NCI-H774 (cell line): Measurements from ENCODE around the gene RNASET2.

ENCODE experiments used
- DNase-seq: peaks from one replicate; lab custom pipeline; 2025; lab: John Stamatoyannopoulos, UW

Gene RNASET2

DNA sequence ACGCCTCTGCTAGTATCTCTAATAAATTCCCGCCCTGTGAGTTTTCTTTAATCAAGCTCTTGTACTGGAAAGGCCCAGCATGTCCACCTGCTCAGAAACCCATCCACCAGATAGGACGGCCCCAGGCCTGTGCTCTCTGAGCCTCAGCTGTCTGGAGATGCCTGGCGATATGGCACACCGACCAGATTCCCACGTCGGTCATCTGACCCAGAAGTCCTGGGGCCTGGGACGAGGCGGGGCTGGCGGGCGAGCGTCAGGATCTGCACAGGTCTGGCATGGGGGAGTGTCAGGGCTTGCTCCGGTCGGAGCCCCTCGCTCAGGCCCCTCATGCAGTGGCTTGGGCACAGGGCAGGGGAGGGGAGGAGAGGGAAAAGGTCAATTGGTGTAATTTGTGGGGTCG lies 10.2 kb downstream of the RNASET2 start:
- no peak for DNase-seq

DNA sequence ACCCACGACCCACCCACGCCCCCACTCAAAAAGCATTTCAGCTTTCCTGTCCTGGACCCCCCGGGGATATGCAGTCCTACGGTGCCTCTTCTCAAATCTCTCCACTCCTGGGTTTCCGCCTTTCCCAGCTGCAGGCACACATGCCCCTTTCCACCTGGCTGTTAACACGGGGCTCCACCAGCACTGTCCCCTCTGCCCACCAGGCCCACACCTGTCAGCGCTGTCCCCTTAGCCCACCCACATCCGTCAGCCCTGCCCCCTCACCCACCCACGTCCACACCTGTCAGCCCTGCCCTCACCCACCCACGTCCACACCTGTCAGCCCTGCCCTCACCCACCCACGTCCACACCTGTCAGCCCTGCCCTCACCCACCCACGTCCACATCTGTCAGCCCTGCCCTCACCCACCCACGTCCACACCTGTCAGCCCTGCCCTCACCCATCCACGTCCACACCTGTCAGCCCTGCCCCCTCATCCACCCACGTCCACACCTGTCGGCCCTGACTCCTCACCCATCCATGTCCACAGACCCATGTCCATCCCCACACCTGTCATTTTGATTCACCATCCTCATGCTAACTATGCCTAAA lies 11.6 kb downstream of the RNASET2 start:
- DNase-seq = no peak

DNA sequence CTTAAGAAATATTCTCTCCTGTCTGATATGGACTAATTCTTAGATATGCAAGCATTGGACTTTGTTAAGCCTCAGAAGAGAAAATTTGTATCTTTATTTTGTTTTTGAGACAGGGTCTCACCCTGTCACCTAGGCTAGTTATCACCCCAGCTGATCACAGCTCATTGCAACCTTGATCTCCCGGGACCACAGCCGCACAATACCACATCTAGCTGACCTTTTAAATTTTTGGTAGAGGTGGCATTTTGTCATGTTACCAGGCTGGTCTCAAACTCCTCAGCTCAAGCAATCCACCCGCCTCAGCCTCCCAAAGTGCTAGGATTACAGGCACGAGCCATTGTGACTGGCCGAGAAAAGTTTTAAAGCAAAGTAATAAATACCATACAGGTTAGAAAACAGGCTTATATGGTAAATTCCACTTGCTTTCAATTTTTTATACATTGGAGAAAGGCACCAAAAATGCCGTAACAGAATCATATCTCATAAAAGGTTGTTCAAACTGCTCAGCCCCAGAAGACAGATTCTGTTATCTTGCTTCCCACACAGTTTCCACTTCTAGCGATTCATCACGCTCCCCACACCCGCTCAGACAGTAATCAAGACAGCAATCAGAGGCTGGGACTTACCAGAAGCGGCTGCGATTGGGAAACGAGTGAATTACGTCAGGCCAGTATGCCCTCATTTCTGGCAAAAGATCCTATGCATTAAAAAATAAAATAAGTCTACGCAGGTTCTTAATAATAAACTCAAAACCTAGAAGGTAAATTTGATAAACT lies 13.8 kb downstream of the RNASET2 start:
- DNase-seq = no peak

DNA sequence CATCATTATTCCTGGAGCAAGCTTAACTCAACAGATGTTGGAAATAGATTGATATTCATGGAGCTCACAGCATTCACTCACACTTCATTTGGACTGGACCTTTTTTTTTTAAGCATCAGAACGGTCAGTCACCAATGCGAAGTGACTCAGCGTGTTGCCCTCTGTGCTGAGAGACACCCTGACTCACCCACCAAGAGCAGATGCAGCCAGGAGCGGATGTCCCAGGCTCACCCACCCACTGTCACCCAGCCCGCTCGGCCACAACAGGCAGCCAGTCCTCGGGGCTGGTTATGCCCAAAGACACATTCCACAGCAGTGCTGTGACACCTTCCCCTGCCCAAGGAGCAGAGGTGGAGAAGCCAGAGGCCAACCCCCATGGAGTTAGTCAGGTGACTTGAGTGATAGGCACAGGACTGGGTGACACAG lies 15.7 kb downstream of the RNASET2 start:
- no peak for DNase-seq

DNA sequence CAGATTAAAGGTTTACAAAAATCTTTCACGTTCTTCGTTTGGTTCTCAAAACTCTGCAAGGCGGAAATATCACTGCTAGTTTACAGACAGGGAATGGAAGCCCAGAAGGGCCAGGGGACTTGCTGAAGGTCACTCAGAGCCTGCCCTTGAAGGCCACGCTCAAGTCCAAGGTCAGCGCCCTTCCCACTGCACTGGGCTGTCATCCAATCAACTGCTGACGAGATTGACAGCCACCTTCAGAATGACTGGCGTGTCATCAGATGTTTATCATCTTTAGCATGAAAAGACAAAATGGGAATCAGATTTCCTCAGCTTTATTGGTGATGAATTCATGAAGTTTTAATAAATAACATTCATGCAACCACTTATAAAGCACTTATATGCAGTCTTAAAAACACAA lies 16.5 kb downstream of the RNASET2 start:
- DNase-seq = no peak

DNA sequence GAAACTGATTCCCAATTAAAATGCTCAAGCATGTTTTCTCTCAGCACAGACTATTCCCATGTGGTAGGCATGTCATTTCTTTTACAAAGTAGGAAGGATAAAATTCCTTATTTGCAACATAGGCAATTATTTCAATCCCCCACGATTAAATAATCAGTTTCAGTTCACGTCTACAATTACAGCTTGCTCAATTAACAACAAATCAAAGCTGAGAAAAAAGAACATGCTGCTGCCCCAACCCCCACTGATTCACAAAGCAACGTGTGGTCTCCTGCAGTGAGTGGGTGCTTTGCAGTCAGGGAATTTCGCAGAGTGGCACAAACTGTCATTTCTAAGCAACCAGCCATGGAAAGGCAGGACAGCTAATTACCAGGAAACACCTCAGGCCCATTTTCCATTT lies 17.0 kb downstream of the RNASET2 start:
- no peak for DNase-seq

GRCh38 chr6:166938704-166939103 lies 17.6 kb downstream of the RNASET2 start:
- no peak for DNase-seq

GRCh38 chr6:166938150-166938549 lies 18.2 kb downstream of the RNASET2 start:
- no peak for DNase-seq

GRCh38 chr6:166937746-166938145 lies 18.6 kb downstream of the RNASET2 start:
- no peak for DNase-seq

GRCh38 chr6:166936079-166936787 lies 20.1 kb downstream of the RNASET2 start:
- DNase-seq = no peak

DNA sequence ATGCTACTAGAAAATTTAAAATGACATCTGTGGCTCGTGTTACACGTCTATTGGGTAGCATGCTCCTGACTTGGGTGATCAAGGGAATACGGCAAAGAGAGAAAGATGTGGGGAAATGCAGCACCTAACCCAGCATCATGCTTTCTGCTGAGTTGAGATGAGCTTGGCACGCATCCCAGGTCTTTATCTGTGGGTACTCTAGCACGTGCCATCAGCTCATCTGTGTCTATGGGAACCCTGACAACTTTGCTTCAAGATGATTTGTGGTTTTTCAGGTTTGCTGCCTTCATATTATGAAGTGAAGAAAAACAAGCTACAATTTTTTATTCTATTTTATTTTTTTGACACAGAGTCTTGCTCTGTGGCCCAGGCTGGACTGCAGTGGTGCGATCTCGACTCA lies 21.0 kb downstream of the RNASET2 start:
- DNase-seq = no peak

DNA sequence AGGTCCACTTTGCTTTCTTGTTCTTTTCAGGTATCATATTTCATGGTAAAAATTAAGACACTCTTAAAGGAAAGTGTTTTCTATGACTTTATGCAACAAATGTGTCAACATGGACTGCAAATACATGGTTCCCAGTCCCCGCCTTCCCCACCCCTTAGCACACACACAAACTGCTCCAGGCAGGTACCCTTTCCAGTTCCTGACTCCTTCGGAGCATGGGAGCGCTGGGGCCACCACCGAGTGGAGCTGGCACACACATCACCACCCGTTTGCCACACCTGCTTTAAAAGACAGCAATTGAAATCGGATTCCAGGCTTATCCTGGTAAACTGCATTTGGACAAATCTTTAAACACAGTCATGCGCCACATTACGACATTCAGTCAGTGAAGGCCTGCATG lies 22.2 kb downstream of the RNASET2 start:
- no peak for DNase-seq

DNA sequence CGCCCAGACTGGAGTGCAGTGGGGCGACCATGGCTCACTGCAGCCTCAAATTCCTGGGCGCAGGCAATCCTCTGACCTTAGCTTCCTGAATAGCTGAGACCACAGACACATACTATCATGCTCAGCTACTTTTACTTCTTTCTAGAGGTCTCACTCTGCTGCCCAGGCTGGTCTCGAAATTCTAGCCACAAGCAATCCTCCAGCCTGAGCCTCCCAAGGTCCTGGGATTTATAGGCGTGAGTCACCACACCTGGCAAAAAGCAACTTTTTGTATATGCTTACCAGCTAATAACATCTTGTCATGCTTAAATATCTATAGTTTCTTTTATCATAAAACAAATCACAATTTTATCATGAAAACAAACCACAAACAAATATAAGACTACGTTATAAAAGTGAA lies 23.0 kb downstream of the RNASET2 start:
- no peak for DNase-seq

DNA sequence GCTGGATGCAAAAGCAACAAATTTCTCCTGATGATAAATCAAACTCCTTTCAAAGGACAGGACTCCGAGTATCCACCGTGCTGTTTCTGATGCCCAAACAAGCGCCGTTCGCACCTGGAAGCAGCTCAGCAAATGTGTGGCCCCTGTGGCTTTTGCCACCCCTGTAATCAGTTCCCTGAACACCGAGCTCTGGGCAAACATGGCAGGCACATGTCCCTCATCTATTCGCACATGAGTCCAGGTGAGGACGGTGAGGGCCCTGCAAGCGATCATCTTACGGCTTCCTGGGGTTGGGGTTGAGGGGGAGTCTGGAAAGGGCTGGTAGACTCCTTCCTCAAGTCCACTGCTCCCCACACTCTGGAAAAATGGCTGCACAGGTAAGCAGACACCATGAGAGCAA lies 23.7 kb downstream of the RNASET2 start:
- DNase-seq = no peak

- no peak for DNase-seq
Measured at GRCh38 chr6:166932116-166932515, 24.2 kb downstream of the RNASET2 start.

- no peak for DNase-seq
Measured at GRCh38 chr6:166931426-166931970, 24.9 kb downstream of the RNASET2 start.

DNA sequence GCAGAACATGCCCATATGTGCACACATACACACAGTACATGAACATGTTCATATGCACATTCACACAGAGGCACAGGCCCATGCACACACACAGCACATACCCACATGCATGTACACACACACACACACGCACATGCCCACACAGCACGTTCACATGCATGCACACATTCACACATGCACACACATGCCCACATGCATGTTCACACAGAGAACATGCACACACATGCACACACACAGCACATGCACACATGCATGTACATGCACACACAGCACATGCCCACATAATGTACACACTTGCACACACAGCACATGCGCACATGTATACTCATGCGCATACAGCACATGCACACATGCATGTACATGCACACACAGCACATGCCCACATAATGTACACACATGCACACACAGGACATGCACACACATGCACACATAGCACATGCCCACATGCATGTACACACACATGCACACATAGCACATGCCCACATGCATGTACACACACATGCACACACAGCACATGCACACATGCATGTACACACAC lies 25.9 kb downstream of the RNASET2 start:
- DNase-seq = no peak

DNA sequence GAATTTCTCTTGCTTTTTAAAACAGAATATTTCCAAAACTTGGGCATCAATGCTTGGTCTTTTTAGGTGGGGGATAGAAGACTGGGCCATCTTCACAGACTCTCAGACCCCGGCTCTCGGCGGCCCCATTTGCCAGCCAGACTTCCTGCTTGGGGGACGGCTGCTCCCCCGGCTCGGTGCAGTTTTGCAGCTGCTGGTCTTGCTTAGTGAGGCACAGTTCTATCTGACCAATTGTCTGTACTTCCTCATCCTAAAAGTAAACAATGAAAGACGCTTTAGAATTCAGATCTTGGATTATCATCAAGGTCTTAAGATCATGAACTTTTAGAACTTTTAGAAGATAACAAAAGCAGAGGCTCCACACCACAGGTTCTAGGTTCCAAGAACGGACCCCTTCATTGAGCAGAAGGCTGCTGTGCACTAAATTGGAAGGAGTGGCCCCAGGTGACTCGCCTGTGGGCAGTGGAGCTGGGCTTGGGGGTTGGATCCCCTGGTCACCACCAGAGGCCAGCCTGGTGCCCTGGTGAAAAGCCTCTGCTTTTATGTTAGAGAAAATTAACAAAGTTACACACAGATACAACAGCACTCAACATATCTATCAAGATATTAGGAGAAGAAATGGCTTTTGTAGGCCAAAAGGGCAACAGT lies 26.7 kb downstream of the RNASET2 start:
- no peak for DNase-seq

DNA sequence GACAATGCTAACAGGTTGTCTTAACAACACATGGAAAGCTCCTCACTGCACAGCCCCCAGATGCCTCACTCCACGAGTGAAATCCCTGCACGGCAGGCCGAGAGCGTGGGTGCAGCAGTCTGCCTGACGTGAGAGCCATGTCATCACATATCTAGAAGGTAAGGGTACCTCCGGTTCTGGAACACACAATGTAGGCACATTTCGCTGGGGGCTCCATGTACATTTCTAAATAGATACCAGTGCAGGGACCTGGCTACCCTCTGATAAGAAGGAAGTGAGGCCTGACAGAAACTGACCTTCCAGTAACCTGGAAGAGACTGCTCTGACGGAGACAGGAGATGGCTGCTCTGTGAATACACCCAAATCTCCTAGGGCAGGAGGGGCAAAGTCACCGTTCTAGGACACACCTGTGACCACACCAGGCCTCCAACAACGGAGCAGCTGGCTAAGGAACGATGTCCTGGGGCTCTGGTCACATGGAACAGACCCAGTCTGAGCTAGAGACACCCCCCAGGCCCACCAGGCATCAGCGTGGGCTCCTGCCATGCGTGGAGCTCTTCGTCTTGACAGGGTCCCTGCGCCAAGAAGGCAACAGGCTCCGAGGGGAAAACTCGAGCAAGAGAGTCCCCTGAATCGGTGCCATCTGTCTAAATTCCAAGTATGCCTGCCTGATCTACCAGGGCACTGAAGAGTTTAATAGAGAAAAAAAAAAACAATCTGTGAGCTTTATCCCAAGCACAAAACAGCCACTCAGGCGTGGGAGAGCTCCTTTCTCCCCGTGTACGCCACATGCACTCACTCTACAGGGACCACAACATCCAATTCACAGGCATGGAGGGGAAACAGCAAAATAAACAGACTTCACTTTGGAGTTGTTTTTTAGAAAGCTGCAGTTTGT lies 27.5 kb downstream of the RNASET2 start:
- no peak for DNase-seq

DNA sequence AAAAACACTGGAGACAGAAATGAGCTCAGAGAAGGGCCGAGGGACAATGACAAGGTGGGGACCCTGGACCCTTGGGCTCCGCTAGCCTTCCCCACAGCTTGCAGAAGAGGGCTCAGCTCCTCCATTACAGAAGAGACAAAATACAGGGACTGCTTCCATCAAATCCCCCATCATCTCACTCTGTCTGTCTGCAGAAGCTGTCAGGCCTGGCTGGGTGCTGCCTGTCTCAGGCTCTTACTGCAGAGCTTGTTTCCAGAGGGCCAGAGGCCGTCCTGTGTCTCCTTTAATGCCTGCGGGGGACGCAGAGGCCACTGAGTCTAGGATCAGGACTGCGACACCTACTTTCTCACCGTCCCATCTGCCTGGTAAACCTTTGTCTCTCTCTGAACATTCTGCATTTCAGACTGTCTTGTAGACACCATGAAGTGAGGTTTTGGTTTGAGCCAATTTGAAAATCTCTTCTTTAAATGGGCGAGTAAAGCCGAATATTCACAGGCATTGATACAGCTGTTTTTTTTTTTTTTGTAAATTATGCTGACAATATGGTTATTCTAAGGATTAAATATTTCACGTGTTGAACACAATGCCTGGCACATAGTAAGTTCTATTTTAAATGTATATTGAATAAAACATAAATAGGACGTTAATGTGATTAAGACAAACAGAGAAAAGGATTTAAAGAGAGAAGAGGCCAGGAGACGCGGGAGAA lies 28.3 kb downstream of the RNASET2 start:
- no peak for DNase-seq
